KMS-11 (cell line): ENCODE data around the gene NLGN1.

ENCODE experiments used
- H2AFZ ChIP-seq: fragments of 200-600 bp; sonication (generic); 2 replicates; pipeline ENCODE4 v1.6.1; 2016; ENCODE audit warnings: antibody characterized with exemption, mixed run types, low read depth
- H3K27ac ChIP-seq: fragments of 200-600 bp; sonication (generic); 2 replicates; pipeline ENCODE4 v1.6.1; 2016; ENCODE audit warnings: mild to moderate bottlenecking, mixed run types
- H3K27me3 ChIP-seq: fragments of 200-600 bp; sonication (generic); 2 replicates; pipeline ENCODE4 v1.6.1; 2017; ENCODE audit warnings: mild to moderate bottlenecking, low read depth, mixed run types, moderate library complexity; ENCODE audit not compliant: insufficient read depth
- H3K36me3 ChIP-seq: fragments of 200-600 bp; sonication (generic); 2 replicates; pipeline ENCODE4 v1.6.1; 2017; ENCODE audit warnings: mild to moderate bottlenecking, mixed run types; ENCODE audit not compliant: insufficient read depth
- H3K4me1 ChIP-seq: fragments of 200-600 bp; sonication (generic); 2 replicates; pipeline ENCODE4 v1.6.1; 2016; ENCODE audit warnings: mild to moderate bottlenecking, low read depth, mixed run types; ENCODE audit not compliant: poor library complexity, severe bottlenecking
- H3K4me2 ChIP-seq: fragments of 200-600 bp; sonication (generic); 2 replicates; pipeline ENCODE4 v1.7.0; 2016; ENCODE audit warnings: mild to moderate bottlenecking, mixed run types
- H3K4me3 ChIP-seq: fragments of 200-600 bp; sonication (generic); IDR thresholded peaks from 2 replicates; pipeline ENCODE4 v1.6.1; 2017; ENCODE audit warnings: low read depth, low read length, mixed read lengths; ENCODE audit not compliant: insufficient read depth
- H3K79me2 ChIP-seq: fragments of 200-600 bp; sonication (generic); 2 replicates; pipeline ENCODE4 v1.6.1; 2016; ENCODE audit warnings: low read depth, mixed run types; ENCODE audit not compliant: insufficient read depth
- H3K9ac ChIP-seq: fragments of 200-600 bp; sonication (generic); 2 replicates; pipeline ENCODE4 v1.6.1; 2016; ENCODE audit warnings: mild to moderate bottlenecking, mixed run types
- H4K20me1 ChIP-seq: fragments of 200-600 bp; sonication (generic); 2 replicates; pipeline ENCODE4 v1.6.1; 2016; ENCODE audit warnings: mild to moderate bottlenecking, mixed run types; ENCODE audit not compliant: insufficient read depth
- TF ChIP-seq, protein P1 (sequence below): fragments of 200-600 bp; sonication (generic); conservative IDR thresholded peaks from 2 replicates; pipeline ENCODE4 v1.6.1; 2017; ENCODE audit warnings: low read depth, mild to moderate bottlenecking, antibody characterized with exemption, low read length, moderate library complexity, mixed read lengths

Gene NLGN1

DNA sequence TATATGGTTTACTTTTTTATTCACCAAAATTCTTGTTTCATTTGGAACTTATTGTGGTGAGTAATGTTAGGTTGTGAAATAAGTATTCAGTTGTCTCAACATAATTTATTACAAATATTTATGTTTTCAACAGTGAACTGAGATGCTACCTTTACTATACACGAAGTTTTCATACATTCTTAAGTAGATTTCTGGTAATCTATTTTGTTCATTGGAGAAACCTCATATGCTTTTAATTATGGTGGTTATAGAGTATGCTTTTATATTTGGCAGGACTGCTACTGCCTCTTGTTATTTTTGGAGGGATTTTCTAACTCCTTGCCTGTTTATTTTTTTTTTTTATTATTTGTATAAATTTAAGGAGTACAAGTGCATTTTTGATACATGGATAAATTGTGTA, 253.1 kb downstream of the NLGN1 start:
- H3K4me1 ChIP-seq: no peaks in the 10 kb centered on the region
- H3K79me2 ChIP-seq: no peaks in the 10 kb centered on the region
- no peaks in the 10 kb centered on the region for H3K27me3 ChIP-seq
- H3K4me3 ChIP-seq: no peak overlapping the region
- TF ChIP-seq, protein P1, sequence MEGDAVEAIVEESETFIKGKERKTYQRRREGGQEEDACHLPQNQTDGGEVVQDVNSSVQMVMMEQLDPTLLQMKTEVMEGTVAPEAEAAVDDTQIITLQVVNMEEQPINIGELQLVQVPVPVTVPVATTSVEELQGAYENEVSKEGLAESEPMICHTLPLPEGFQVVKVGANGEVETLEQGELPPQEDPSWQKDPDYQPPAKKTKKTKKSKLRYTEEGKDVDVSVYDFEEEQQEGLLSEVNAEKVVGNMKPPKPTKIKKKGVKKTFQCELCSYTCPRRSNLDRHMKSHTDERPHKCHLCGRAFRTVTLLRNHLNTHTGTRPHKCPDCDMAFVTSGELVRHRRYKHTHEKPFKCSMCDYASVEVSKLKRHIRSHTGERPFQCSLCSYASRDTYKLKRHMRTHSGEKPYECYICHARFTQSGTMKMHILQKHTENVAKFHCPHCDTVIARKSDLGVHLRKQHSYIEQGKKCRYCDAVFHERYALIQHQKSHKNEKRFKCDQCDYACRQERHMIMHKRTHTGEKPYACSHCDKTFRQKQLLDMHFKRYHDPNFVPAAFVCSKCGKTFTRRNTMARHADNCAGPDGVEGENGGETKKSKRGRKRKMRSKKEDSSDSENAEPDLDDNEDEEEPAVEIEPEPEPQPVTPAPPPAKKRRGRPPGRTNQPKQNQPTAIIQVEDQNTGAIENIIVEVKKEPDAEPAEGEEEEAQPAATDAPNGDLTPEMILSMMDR: no peak
- no peak overlapping the region for H3K4me2 ChIP-seq
- no peak overlapping the region for H3K9ac ChIP-seq
- H3K36me3 ChIP-seq: no peaks in the 10 kb centered on the region
- H3K27ac ChIP-seq: no peak overlapping the region
- H2AFZ ChIP-seq: no peak overlapping the region
- no peaks in the 10 kb centered on the region for H4K20me1 ChIP-seq

- H2AFZ ChIP-seq: no peak overlapping the region
- H3K36me3 ChIP-seq: no peaks in the 10 kb centered on the region
- no peaks in the 10 kb centered on the region for H3K79me2 ChIP-seq
- H3K27me3 ChIP-seq: no peaks in the 10 kb centered on the region
- TF ChIP-seq, protein P1: no peak
- H3K9ac ChIP-seq: no peak overlapping the region
- no peak overlapping the region for H3K4me3 ChIP-seq
- no peak overlapping the region for H3K27ac ChIP-seq
- no peaks in the 10 kb centered on the region for H4K20me1 ChIP-seq
- H3K4me1 ChIP-seq: no peaks in the 10 kb centered on the region
- H3K4me2 ChIP-seq: no peak overlapping the region
Observed at GRCh38 chr3:173652093-173652492, 254.5 kb downstream of the NLGN1 start.

DNA sequence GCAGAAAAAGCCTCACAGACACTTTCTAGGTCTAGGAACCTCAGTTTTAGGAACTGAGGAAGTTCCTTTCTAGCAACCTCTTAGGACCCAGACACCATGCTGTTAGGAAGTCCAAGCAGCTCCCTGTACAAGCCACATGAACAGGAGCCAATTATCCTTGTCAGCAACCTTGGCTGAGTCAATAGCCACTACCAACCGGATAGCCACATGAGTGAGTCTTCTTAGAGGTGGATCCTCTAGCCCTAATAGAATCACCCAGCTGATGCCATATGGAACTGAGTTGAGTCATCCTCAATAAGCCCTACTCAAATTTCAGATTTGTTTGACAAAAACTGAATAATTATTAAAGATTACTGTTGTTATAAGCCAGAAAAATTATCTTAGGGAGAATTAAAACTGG, 256.2 kb downstream of the NLGN1 start:
- Histone ChIP-seq H3K27ac (no peak overlapping the region), H3K79me2 (no peaks in the 10 kb centered on the region), H2AFZ (no peak overlapping the region), H3K9ac (no peak overlapping the region), H3K36me3 (no peaks in the 10 kb centered on the region), H4K20me1 (no peaks in the 10 kb centered on the region), H3K4me1 (no peaks in the 10 kb centered on the region), H3K4me3 (no peak overlapping the region), H3K4me2 (no peak overlapping the region), H3K27me3 (no peaks in the 10 kb centered on the region)
- TF ChIP-seq, protein P1: no peak

DNA sequence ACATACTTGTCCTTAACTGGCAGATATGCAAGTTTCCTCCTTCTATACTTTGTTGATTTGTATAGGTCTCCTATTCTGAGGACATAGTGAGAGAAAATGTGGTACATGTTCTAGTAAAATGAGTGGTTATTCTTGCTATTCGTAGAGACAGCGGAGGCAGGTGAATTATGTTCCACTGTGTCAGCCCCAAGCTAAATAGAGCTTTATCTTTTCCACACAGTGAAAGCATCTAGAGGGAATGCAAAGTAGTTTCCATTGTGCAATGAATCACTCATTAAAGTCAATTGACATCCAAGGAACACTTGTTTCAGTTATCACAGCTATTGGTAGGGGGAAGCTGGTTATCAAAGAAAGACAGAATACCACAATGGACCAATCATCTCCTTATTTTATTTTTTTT, 262.4 kb downstream of the NLGN1 start:
- TF ChIP-seq, protein P1: no peak

More for the DNA sequence above, 262.4 kb downstream of the NLGN1 start:
- no peak overlapping the region for H3K4me2 ChIP-seq
- no peak overlapping the region for H2AFZ ChIP-seq
- no peak overlapping the region for H3K9ac ChIP-seq
- no peaks in the 10 kb centered on the region for H4K20me1 ChIP-seq
- no peaks in the 10 kb centered on the region for H3K79me2 ChIP-seq
- no peak overlapping the region for H3K4me3 ChIP-seq
- no peaks in the 10 kb centered on the region for H3K4me1 ChIP-seq
- H3K27ac ChIP-seq: no peak overlapping the region
- no peaks in the 10 kb centered on the region for H3K27me3 ChIP-seq
- no peaks in the 10 kb centered on the region for H3K36me3 ChIP-seq
